ENCODE data around the gene ZNF512.

The ZNF512 gene

GRCh38 chr2:27655155-27655951 lies 72.5 kb downstream of the ZNF512 start:
- no peak overlapping the region for H3K27ac ChIP-seq
- TF ChIP-seq, protein P1, sequence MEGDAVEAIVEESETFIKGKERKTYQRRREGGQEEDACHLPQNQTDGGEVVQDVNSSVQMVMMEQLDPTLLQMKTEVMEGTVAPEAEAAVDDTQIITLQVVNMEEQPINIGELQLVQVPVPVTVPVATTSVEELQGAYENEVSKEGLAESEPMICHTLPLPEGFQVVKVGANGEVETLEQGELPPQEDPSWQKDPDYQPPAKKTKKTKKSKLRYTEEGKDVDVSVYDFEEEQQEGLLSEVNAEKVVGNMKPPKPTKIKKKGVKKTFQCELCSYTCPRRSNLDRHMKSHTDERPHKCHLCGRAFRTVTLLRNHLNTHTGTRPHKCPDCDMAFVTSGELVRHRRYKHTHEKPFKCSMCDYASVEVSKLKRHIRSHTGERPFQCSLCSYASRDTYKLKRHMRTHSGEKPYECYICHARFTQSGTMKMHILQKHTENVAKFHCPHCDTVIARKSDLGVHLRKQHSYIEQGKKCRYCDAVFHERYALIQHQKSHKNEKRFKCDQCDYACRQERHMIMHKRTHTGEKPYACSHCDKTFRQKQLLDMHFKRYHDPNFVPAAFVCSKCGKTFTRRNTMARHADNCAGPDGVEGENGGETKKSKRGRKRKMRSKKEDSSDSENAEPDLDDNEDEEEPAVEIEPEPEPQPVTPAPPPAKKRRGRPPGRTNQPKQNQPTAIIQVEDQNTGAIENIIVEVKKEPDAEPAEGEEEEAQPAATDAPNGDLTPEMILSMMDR (conservative IDR thresholded peaks at IDR 0.05), result no peak
- no peak for TF ChIP-seq ZFX (IDR thresholded peaks at IDR 0.05)

- no peak overlapping the region for H3K27ac ChIP-seq
- TF ChIP-seq ZFX (IDR thresholded peaks at IDR 0.05), result no peak
- TF ChIP-seq, protein P1 (conservative IDR thresholded peaks at IDR 0.05), result no peak
Observed at GRCh38 chr2:27661371-27661770, 78.5 kb downstream of the ZNF512 start.

- H3K27ac ChIP-seq, result peak within 1 kb of the TSS; percentile 85
Observed at GRCh38 chr2:27663285-27664153, 80.7 kb downstream of the ZNF512 start, which contains the start of the genes SLC4A1AP and SUPT7L. TSS of gene SLC4A1AP (plus strand) at chr2:27663889. CDS start at chr2:27663915, 26 bp downstream. TSS of gene SUPT7L (minus strand) at chr2:27663614. CDS start at chr2:27662192, 1,422 bp downstream.

GRCh38 chr2:27664154-27664574 lies 81.3 kb downstream of the ZNF512 start:
- peak overlapping the region; percentile 85 for H3K27ac ChIP-seq
- TF ChIP-seq, protein P1 (conservative IDR thresholded peaks at IDR 0.05), result no peak
- no peak for TF ChIP-seq ZFX (IDR thresholded peaks at IDR 0.05)

More at GRCh38 chr2:27663285-27664153, 80.7 kb downstream of the ZNF512 start, which contains the start of the genes SLC4A1AP and SUPT7L:
- TF ChIP-seq, protein P1 (conservative IDR thresholded peaks at IDR 0.05), result no peak
- TF ChIP-seq ZFX (IDR thresholded peaks at IDR 0.05), result no peak; the same call in none of the 2 replicates

DNA sequence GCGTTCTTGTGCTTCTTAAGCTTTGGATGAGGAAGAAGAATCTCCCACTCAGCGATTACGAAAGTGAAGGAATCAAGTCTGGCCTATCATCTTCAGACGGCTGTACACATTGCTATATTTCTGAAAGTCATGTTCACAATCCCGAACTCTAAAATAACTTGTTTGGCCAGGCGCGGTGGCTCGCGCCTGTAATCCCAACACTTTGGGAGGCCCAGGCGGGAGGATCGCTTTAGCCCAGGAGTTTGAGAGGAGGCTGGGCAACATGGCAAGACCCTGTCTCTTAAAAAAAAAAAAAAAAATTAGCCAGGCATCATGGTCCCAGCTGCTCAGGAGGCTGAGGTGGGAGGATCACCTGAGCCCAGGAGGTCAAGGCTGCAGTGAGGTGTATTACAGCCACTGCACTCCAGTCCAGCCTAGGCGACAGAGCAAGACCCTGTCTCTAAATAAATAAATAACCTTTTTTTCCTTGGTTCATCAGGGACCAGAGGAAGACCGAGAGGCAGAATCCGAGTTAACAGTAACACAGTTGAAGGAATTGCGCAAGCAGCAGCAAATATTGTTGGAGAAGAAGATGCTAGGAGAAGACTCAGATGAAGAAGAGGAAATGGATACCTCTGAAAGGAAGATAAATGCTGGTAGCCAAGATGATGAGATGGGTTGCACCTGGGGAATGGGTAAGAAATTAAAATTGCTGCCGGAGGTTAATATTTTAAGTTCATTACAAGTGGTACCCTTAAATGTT lies 82.0 kb downstream of the ZNF512 start:
- H3K27ac ChIP-seq, result peak overlapping the region; percentile 85
- no peak for TF ChIP-seq ZFX (IDR thresholded peaks at IDR 0.05)
- TF ChIP-seq, protein P1 (conservative IDR thresholded peaks at IDR 0.05), result no peak

DNA sequence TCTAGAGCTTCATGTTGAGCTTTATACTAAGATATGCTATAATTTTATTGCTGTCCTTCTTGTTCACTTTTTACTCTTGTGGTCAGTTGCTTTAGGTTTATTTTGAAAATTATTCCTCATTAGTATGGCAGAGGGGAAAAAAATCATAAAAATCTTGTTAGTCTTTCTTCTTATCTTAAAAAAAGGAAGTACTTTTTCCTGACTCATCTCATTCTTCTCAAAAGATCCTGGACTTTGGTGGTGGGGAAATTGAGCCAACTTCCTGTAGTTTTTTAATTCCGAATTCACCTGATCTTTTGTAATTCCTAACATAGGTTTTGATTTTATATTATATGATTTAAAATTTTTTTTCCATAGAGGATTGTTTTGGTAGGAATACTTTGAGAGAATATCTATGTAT lies 84.6 kb downstream of the ZNF512 start:
- TF ChIP-seq, protein P1 (conservative IDR thresholded peaks at IDR 0.05), result no peak
- no peak for TF ChIP-seq ZFX (IDR thresholded peaks at IDR 0.05)
- H3K27ac ChIP-seq, result no peak overlapping the region

All from C4-2B (cell line).